ENCODE measurements around the gene ILK.

Gene ILK

GRCh38 chr11:6638429-6638828 lies 34.9 kb downstream of the ILK start:
- DNase-seq: no peak

- no peak for DNase-seq
These were observed 36.7 kb downstream of the ILK start for GRCh38 chr11:6640036-6640984.

GRCh38 chr11:6640985-6641701 lies 37.6 kb downstream of the ILK start:
- no peak for DNase-seq

GRCh38 chr11:6642957-6643356 lies 39.4 kb downstream of the ILK start:
- no peak for DNase-seq

GRCh38 chr11:6646071-6646470 lies 42.5 kb downstream of the ILK start:
- DNase-seq: peak; percentile 15

GRCh38 chr11:6646576-6646917 lies 43.0 kb downstream of the ILK start:
- peak; percentile 16 for DNase-seq

- DNase-seq: peak; percentile 49
These were observed 43.5 kb downstream of the ILK start for GRCh38 chr11:6646918-6647679.

GRCh38 chr11:6647836-6648235 lies 44.3 kb downstream of the ILK start:
- DNase-seq: no peak

GRCh38 chr11:6648501-6648900 lies 44.9 kb downstream of the ILK start:
- DNase-seq: no peak

- DNase-seq: no peak
These were observed 46.5 kb downstream of the ILK start for GRCh38 chr11:6650104-6650503.

GRCh38 chr11:6650980-6651379 lies 47.4 kb downstream of the ILK start:
- no peak for DNase-seq

- DNase-seq: no peak
These were observed 48.6 kb downstream of the ILK start for GRCh38 chr11:6652182-6652581.

GRCh38 chr11:6653097-6653496 lies 49.5 kb downstream of the ILK start:
- no peak for DNase-seq

GRCh38 chr11:6653656-6654055 lies 50.1 kb downstream of the ILK start:
- no peak for DNase-seq

- no peak for DNase-seq
These were observed 50.9 kb downstream of the ILK start for GRCh38 chr11:6654281-6655019.

- no peak for DNase-seq
These were observed 51.6 kb downstream of the ILK start for GRCh38 chr11:6655020-6655789.

GRCh38 chr11:6655790-6656583 lies 52.4 kb downstream of the ILK start, which contains the start of gene DCHS1:
TSS of gene DCHS1 (minus strand) at chr11:6655809. CDS start at chr11:6641613, 14,196 bp downstream.
- DNase-seq: no peak

GRCh38 chr11:6656584-6656915 lies 53.0 kb downstream of the ILK start:
- DNase-seq: no peak

GRCh38 chr11:6656936-6657335 lies 53.4 kb downstream of the ILK start:
- no peak for DNase-seq

GRCh38 chr11:6657346-6657745 lies 53.8 kb downstream of the ILK start:
- DNase-seq: no peak

- DNase-seq: no peak
These were observed 55.1 kb downstream of the ILK start for GRCh38 chr11:6658647-6659046.
